ENCODE measurements around the gene ZNF217. TPM values are rescaled to one million over a fixed set of nuclear protein-coding genes. Genes with fewer than 3 reads are reported as not detected.
A peak's percentile ranks its signal among the peaks of the same experiment; 100 is the strongest.

ZNF217 gene
- total RNA-seq, 1 experiment from 2014 or later, result 210 TPM

GRCh38 chr20:53599910-53600632 is 6.4 kb upstream of the ZNF217 start:
- Histone ChIP-seq H3K9me3 (ENCODE audit: control insufficient read depth, insufficient read depth, low read depth, low read length) (no peaks in the 10 kb centered on the region), H3K27me3 (ENCODE audit: control insufficient read depth, insufficient read depth, low read length) (no peaks in the 10 kb centered on the region), H3K4me1 (ENCODE audit: control insufficient read depth, insufficient read depth, low read length) (peaks cover 40% of the 10 kb centered on the region), H3K36me3 (ENCODE audit: control insufficient read depth, insufficient read depth, low read length) (no peaks in the 10 kb centered on the region), H3K27ac (ENCODE audit: low read length) (peak overlapping the region; percentile 98), H3K4me3 (ENCODE audit: low read depth in 2 of 2, low read length in 2 of 2) (peak overlapping the region in 1 of 2 experiments; percentile 33; a peak in 2 of 4 replicates)
- ChIA-PET CTCF (interaction anchor here (1.0 kb wide), 1 partner anchor 9 kb away, joined by 3 read pairs; no protein-coding TSS in a partner anchor), POLR2A (interaction anchor here (0.5 to 1.3 kb wide), 3 partner anchors 9 to 141 kb away, joined by 4 to 10 read pairs (median 6); no protein-coding TSS in a partner anchor)
- intact Hi-C loops (cut with micrococcal nuclease; ENCODE audit: unreplicated experiment) (loop anchor here (10.0 kb wide), 2 partner anchors 135 to 315 kb away; no protein-coding TSS in a partner anchor), in situ Hi-C loops (cut with HindIII; ENCODE audit: low pct_unique_long_range_greater_than_20kb, low sequenced_read_pairs) (no loop called here)
- DNase-seq (ENCODE audit: low read depth, low spot score) (no peak), ATAC-seq (no peak)
- TF ChIP-seq SIN3A (IDR thresholded peaks at IDR 0.05; ENCODE audit: borderline replicate concordance, insufficient read depth, low read depth, low read length) (no peak), CTCF (IDR thresholded peaks at IDR 0.05) (no peak), POLR2AphosphoS5 (IDR thresholded peaks at IDR 0.05; ENCODE audit: low read depth, low read length) (no peak), TCF7L2 (IDR thresholded peaks at IDR 0.05; ENCODE audit: low read depth, low read length) (no peak)
- TF ChIP-seq, protein P1, sequence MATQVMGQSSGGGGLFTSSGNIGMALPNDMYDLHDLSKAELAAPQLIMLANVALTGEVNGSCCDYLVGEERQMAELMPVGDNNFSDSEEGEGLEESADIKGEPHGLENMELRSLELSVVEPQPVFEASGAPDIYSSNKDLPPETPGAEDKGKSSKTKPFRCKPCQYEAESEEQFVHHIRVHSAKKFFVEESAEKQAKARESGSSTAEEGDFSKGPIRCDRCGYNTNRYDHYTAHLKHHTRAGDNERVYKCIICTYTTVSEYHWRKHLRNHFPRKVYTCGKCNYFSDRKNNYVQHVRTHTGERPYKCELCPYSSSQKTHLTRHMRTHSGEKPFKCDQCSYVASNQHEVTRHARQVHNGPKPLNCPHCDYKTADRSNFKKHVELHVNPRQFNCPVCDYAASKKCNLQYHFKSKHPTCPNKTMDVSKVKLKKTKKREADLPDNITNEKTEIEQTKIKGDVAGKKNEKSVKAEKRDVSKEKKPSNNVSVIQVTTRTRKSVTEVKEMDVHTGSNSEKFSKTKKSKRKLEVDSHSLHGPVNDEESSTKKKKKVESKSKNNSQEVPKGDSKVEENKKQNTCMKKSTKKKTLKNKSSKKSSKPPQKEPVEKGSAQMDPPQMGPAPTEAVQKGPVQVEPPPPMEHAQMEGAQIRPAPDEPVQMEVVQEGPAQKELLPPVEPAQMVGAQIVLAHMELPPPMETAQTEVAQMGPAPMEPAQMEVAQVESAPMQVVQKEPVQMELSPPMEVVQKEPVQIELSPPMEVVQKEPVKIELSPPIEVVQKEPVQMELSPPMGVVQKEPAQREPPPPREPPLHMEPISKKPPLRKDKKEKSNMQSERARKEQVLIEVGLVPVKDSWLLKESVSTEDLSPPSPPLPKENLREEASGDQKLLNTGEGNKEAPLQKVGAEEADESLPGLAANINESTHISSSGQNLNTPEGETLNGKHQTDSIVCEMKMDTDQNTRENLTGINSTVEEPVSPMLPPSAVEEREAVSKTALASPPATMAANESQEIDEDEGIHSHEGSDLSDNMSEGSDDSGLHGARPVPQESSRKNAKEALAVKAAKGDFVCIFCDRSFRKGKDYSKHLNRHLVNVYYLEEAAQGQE (IDR thresholded peaks at IDR 0.05; ENCODE audit: insufficient read depth in 1 of 2, low read depth in 2 of 2, low read length in 1 of 2), result no peak
- BruUV-seq (replicated peaks), result no TSS peak

DNA sequence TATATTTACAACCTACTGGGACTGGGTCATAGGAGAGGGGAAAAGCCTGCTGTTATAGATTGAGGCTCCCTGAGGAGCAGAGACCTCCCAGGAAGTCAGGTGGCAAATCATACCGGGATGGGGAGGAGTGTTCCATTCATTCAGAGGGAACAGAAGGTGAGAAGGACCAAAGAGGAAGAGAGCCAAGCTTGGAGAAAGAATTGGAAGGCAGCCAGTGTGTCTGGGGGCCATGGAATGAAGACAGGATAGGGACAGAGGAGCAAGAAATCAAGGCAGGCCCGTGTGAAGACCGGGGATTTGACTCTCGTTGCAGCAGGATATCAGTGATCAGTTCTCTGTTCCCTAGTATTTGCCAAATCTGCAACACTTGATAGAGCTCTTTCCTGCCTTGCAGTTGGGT is 5.7 kb upstream of the ZNF217 start:
- no peaks in the 10 kb centered on the region for H3K9me3 ChIP-seq (ENCODE audit: control insufficient read depth, insufficient read depth, low read depth, low read length)
- POLR2A ChIA-PET, result interaction anchor here (0.5 to 1.3 kb wide), 3 partner anchors 10 to 47 kb away, joined by 4 to 10 read pairs (median 4); no protein-coding TSS in a partner anchor
- peaks cover 40% of the 10 kb centered on the region for H3K4me1 ChIP-seq (ENCODE audit: control insufficient read depth, insufficient read depth, low read length)
- H3K27ac ChIP-seq (ENCODE audit: low read length), result peak overlapping the region; percentile 98
- BruUV-seq (replicated peaks), result no TSS peak
- CTCF ChIA-PET, result interaction anchor here (1.0 kb wide), 1 partner anchor 10 kb away, joined by 3 read pairs; no protein-coding TSS in a partner anchor
- H3K36me3 ChIP-seq (ENCODE audit: control insufficient read depth, insufficient read depth, low read length), result no peaks in the 10 kb centered on the region
- TF ChIP-seq CTCF (IDR thresholded peaks at IDR 0.05), result no peak
- TF ChIP-seq SIN3A (IDR thresholded peaks at IDR 0.05; ENCODE audit: borderline replicate concordance, insufficient read depth, low read depth, low read length), result no peak
- no peak for TF ChIP-seq POLR2AphosphoS5 (IDR thresholded peaks at IDR 0.05; ENCODE audit: low read depth, low read length)
- TF ChIP-seq, protein P1 (IDR thresholded peaks at IDR 0.05; ENCODE audit: insufficient read depth in 1 of 2, low read depth in 2 of 2, low read length in 1 of 2), result no peak
- peak; percentile 37; the same call in 1 of the 2 replicates for TF ChIP-seq TCF7L2 (IDR thresholded peaks at IDR 0.05; ENCODE audit: low read depth, low read length)
- intact Hi-C loops (cut with micrococcal nuclease; ENCODE audit: unreplicated experiment), result loop anchor here (10.0 kb wide), 2 partner anchors 135 to 315 kb away; no protein-coding TSS in a partner anchor
- H3K27me3 ChIP-seq (ENCODE audit: control insufficient read depth, insufficient read depth, low read length), result no peaks in the 10 kb centered on the region
- in situ Hi-C loops (cut with HindIII; ENCODE audit: low pct_unique_long_range_greater_than_20kb, low sequenced_read_pairs), result no loop called here
- ATAC-seq (peak; percentile 36), DNase-seq (ENCODE audit: low read depth, low spot score) (no peak)
- peak overlapping the region in 1 of 2 experiments; percentile 33; a peak in 2 of 4 replicates for H3K4me3 ChIP-seq (ENCODE audit: low read depth in 2 of 2, low read length in 2 of 2)
